ENCODE data around the gene APOLD1. TPM values are rescaled to one million over a fixed set of nuclear protein-coding genes. Genes with fewer than 3 reads are reported as not detected.

Gene APOLD1
- polyA plus RNA-seq, 3 donors: 0.08 to 0.21 TPM; not detected in 1

DNA sequence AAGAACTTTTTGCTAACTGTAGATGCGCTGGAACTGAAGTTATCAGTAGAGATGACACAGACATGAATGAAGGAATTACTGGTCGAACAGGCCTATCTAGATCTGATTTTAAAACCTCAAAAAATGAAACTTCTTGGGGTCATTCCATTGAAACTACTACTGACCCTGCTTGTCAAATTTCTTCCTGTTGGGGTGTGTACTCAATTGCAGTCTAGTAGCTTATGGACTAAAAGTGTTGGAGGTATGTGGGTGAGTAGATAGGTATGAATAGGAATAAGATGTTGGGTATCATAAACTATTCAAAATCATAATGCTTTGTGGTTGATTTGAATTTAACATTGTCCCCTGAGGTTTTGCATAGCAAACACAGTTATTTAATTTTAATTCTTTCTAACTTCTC is 9.2 kb downstream of the APOLD1 start:
- Mint-ChIP-seq H3K27ac (no peak overlapping the region), H3K4me1 (no peaks in the 10 kb centered on the region), H3K4me3 (no peak overlapping the region), H3K27me3 (ENCODE audit: low read depth in 3 of 3) (peaks cover 0 to 3% (median 2%) of the 10 kb centered on the region in 3 donors), H3K9me3 (peaks cover 0 to 1% (median 0%) of the 10 kb centered on the region in 7 donors), H3K36me3 (no peaks in the 10 kb centered on the region)
- H3K4me2 ChIP-seq (replicated peaks; ENCODE audit: extremely low read depth, low read length, poor library complexity, severe bottlenecking): no peak overlapping the region
- H2AFZ ChIP-seq (ENCODE audit: insufficient read depth, low read depth, low read length, poor library complexity, severe bottlenecking): no peak overlapping the region
- no peak overlapping the region for H3K4me3 ChIP-seq (replicated peaks in 1 of 3; ENCODE audit: low read depth in 2 of 3, low read length in 3 of 3)
- no peak overlapping the region for H3K9ac ChIP-seq (ENCODE audit: insufficient read depth, low read length, poor library complexity, severe bottlenecking)
- no peaks in the 10 kb centered on the region for H3K27me3 ChIP-seq (ENCODE audit: control insufficient read depth in 2 of 2, insufficient read depth in 2 of 2, low read length in 2 of 2)
- WGBS (ENCODE audit: insufficient coverage): no CpG with 5 or more reads among the region's 2 CpGs
- intact Hi-C loops (cut with micrococcal nuclease): no loop called here
- no peaks in the 10 kb centered on the region for H3K4me1 ChIP-seq (ENCODE audit: control insufficient read depth in 1 of 2, insufficient read depth in 2 of 2, low read length in 2 of 2)
- H3K36me3 ChIP-seq (replicated peaks in 1 of 2; ENCODE audit: control insufficient read depth in 1 of 2, insufficient read depth in 2 of 2, low read length in 2 of 2): no peaks in the 10 kb centered on the region
- no peaks in the 10 kb centered on the region for H3K9me3 ChIP-seq (replicated peaks in 1 of 2; ENCODE audit: control insufficient read depth in 1 of 2, insufficient read depth in 1 of 2, low read length in 2 of 2)
- H3K27ac ChIP-seq (ENCODE audit: low read depth in 1 of 2, low read length in 2 of 2): no peak overlapping the region
- TF ChIP-seq, protein P1, sequence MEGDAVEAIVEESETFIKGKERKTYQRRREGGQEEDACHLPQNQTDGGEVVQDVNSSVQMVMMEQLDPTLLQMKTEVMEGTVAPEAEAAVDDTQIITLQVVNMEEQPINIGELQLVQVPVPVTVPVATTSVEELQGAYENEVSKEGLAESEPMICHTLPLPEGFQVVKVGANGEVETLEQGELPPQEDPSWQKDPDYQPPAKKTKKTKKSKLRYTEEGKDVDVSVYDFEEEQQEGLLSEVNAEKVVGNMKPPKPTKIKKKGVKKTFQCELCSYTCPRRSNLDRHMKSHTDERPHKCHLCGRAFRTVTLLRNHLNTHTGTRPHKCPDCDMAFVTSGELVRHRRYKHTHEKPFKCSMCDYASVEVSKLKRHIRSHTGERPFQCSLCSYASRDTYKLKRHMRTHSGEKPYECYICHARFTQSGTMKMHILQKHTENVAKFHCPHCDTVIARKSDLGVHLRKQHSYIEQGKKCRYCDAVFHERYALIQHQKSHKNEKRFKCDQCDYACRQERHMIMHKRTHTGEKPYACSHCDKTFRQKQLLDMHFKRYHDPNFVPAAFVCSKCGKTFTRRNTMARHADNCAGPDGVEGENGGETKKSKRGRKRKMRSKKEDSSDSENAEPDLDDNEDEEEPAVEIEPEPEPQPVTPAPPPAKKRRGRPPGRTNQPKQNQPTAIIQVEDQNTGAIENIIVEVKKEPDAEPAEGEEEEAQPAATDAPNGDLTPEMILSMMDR (IDR thresholded peaks at IDR 0.05): no peak
- no peaks in the 10 kb centered on the region for H4K20me1 ChIP-seq (ENCODE audit: insufficient read depth, low read length)
- no peak for DNase-seq
- no peaks in the 10 kb centered on the region for H3K79me2 ChIP-seq (ENCODE audit: insufficient read depth, low read length)

DNA sequence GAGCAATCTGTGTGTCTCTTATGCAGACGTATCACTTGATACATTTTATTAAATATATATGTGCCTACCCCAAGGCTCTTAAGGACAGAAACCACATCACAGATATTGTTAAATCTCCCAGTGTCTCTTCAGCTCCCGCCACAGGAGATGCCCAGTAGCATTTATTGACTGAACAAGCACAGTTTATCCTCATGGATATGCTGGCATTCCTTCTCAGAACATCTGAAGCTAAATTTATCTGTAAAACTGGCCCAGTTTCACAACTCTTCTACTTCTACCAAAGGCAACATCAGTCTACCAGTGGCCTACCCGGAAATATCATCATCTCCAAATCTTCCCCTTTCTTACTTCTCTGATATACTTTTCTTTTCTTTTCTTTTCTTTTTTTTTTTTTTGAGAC is 10.7 kb downstream of the APOLD1 start:
- Mint-ChIP-seq H3K4me1 (peaks cover 7% of the 10 kb centered on the region), H3K4me3 (no peak overlapping the region), H3K36me3 (no peaks in the 10 kb centered on the region), H3K27ac (no peak overlapping the region), H3K9me3 (peaks cover 0 to 2% (median 0%) of the 10 kb centered on the region in 7 donors), H3K27me3 (ENCODE audit: low read depth in 3 of 3) (peaks cover 0 to 3% (median 2%) of the 10 kb centered on the region in 3 donors)
- no peak overlapping the region for H3K4me2 ChIP-seq (replicated peaks; ENCODE audit: extremely low read depth, low read length, poor library complexity, severe bottlenecking)
- H3K4me3 ChIP-seq (replicated peaks in 1 of 3; ENCODE audit: low read depth in 2 of 3, low read length in 3 of 3): no peak overlapping the region
- intact Hi-C loops (cut with micrococcal nuclease): no loop called here
- no peaks in the 10 kb centered on the region for H4K20me1 ChIP-seq (ENCODE audit: insufficient read depth, low read length)
- no peaks in the 10 kb centered on the region for H3K4me1 ChIP-seq (ENCODE audit: control insufficient read depth in 1 of 2, insufficient read depth in 2 of 2, low read length in 2 of 2)
- H3K27me3 ChIP-seq (ENCODE audit: control insufficient read depth in 2 of 2, insufficient read depth in 2 of 2, low read length in 2 of 2): no peaks in the 10 kb centered on the region
- H3K79me2 ChIP-seq (ENCODE audit: insufficient read depth, low read length): no peaks in the 10 kb centered on the region
- WGBS (ENCODE audit: insufficient coverage): 50% methylated on average over 2 of the region's 3 CpGs
- H3K27ac ChIP-seq (ENCODE audit: low read depth in 1 of 2, low read length in 2 of 2): no peak overlapping the region
- no peaks in the 10 kb centered on the region for H3K9me3 ChIP-seq (replicated peaks in 1 of 2; ENCODE audit: control insufficient read depth in 1 of 2, insufficient read depth in 1 of 2, low read length in 2 of 2)
- H3K9ac ChIP-seq (ENCODE audit: insufficient read depth, low read length, poor library complexity, severe bottlenecking): no peak overlapping the region
- no peaks in the 10 kb centered on the region for H3K36me3 ChIP-seq (replicated peaks in 1 of 2; ENCODE audit: control insufficient read depth in 1 of 2, insufficient read depth in 2 of 2, low read length in 2 of 2)
- H2AFZ ChIP-seq (ENCODE audit: insufficient read depth, low read depth, low read length, poor library complexity, severe bottlenecking): no peak overlapping the region
- TF ChIP-seq, protein P1 (IDR thresholded peaks at IDR 0.05): no peak
- DNase-seq: no peak
